Activated CD4-positive, alpha-beta T cell treated with anti-CD3 and anti-CD28 coated beads, Interleukin-2, amount 50 U/mL, for 1 hour (primary cell): ENCODE results near the gene DDX51.

Experiments
- DNase-seq: peaks from one replicate; pipeline ENCODE4 v3.0.0-alpha.2; 2020

DDX51 gene

GRCh38 chr12:132166093-132166492 lies 22.0 kb upstream of the DDX51 start:
- no peak for DNase-seq

GRCh38 chr12:132165584-132165983 lies 21.5 kb upstream of the DDX51 start:
- DNase-seq = no peak

GRCh38 chr12:132164426-132164825 lies 20.3 kb upstream of the DDX51 start:
- no peak for DNase-seq

GRCh38 chr12:132163911-132164288 lies 19.8 kb upstream of the DDX51 start:
- DNase-seq = no peak

GRCh38 chr12:132163041-132163910 lies 19.2 kb upstream of the DDX51 start:
- no peak for DNase-seq

- no peak for DNase-seq
Observed at GRCh38 chr12:132162508-132163031, 18.5 kb upstream of the DDX51 start.

GRCh38 chr12:132161796-132162507 lies 17.8 kb upstream of the DDX51 start:
- no peak for DNase-seq

- DNase-seq = no peak
Observed at GRCh38 chr12:132161036-132161781, 17.1 kb upstream of the DDX51 start.

- DNase-seq = no peak
Observed at GRCh38 chr12:132160601-132161035, 16.5 kb upstream of the DDX51 start.

GRCh38 chr12:132160016-132160415 lies 15.9 kb upstream of the DDX51 start:
- no peak for DNase-seq

- DNase-seq = no peak
Observed at GRCh38 chr12:132159555-132160003, 15.5 kb upstream of the DDX51 start.

GRCh38 chr12:132158677-132159554 lies 14.8 kb upstream of the DDX51 start:
- DNase-seq = no peak

GRCh38 chr12:132157733-132158409 lies 13.8 kb upstream of the DDX51 start:
- DNase-seq = no peak

- no peak for DNase-seq
Observed at GRCh38 chr12:132156573-132157325, 12.6 kb upstream of the DDX51 start.

- no peak for DNase-seq
Observed at GRCh38 chr12:132155771-132156572, 11.9 kb upstream of the DDX51 start.

- DNase-seq = no peak
Observed at GRCh38 chr12:132154941-132155770, 11.0 kb upstream of the DDX51 start.

GRCh38 chr12:132154341-132154761 lies 10.2 kb upstream of the DDX51 start:
- DNase-seq = no peak

GRCh38 chr12:132153501-132154340 lies 9.6 kb upstream of the DDX51 start:
- peak; percentile 72 for DNase-seq
